ENCODE measurements around the gene SIMC1.

DNA sequence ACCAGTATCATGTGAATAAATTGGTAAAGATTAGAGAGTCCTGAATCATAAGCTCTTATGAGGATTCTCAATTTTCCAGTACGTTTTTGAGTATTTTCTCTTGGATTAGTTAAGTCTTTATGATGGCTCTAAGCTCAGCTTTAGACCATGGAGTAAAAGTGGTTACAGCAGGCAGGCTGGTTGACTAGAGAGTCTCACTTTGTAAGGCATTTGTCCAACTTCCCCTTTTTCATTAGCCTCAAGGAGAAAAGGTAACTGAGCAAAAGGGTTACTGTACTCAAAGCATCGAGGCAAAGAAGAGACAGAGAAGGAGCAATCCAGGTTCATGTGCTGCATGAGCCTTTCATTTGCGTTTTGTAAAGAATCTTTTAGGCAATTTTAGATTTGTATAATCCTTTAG, 141.7 kb downstream of the SIMC1 start:
- no peak for TF ChIP-seq CTCF (IDR thresholded peaks at IDR 0.05)
- no peak for TF ChIP-seq POLR2AphosphoS5 (IDR thresholded peaks at IDR 0.05; ENCODE audit: insufficient read depth in 1 of 2, low read depth in 1 of 2)

Data from vagina (tissue), 2 donors.